ENCODE data around the gene SIAH2. TPM values are rescaled to one million over a fixed set of nuclear protein-coding genes. Genes with fewer than 3 reads are reported as not detected.

Gene SIAH2
- total and polyA plus RNA-seq, 2 of the 8 experiments (the other 6 are each of a cell fraction or from before 2014, with no cell fraction given), result 23.9 to 34.2 TPM

GRCh38 chr3:150744041-150744918 is 18.7 kb downstream of the SIAH2 start:
- Histone ChIP-seq H3K4me1 (replicated peaks in 1 of 4; ENCODE audit: control insufficient read depth in 3 of 4, insufficient read depth in 4 of 4, low read length in 3 of 4) (no peaks in the 10 kb centered on the region), H3K36me3 (ENCODE audit: control insufficient read depth in 2 of 4, insufficient read depth in 4 of 4, low read length in 3 of 4) (no peaks in the 10 kb centered on the region), H3K4ac (replicated peaks; ENCODE audit: insufficient read length, low read depth, low read length) (no peak overlapping the region), H3K18ac (ENCODE audit: extremely low read depth, low read length) (no peak overlapping the region), H2AFZ (ENCODE audit: low read length) (no peak overlapping the region), H3K4me3 (ENCODE audit: extremely low read depth in 1 of 4, insufficient read depth in 2 of 4, low read depth in 3 of 4, low read length in 4 of 4) (no peak overlapping the region), H4K20me1 (replicated peaks in 1 of 2; ENCODE audit: control insufficient read depth in 1 of 2, insufficient read depth in 2 of 2, low read length in 2 of 2) (no peaks in the 10 kb centered on the region), H3K23ac (ENCODE audit: insufficient read length) (no peak overlapping the region), H3K56ac (replicated peaks; ENCODE audit: insufficient read length, low read depth, low read length) (no peak overlapping the region), H2BK15ac (ENCODE audit: low read length) (no peak overlapping the region), H3K27ac (ENCODE audit: low read depth, low read length) (no peak overlapping the region), H2BK5ac (ENCODE audit: low read depth, low read length) (no peak overlapping the region), H2BK20ac (ENCODE audit: low read length) (no peak overlapping the region), H3K79me2 (ENCODE audit: control insufficient read depth in 1 of 2, insufficient read depth in 2 of 2, low read length in 2 of 2) (no peaks in the 10 kb centered on the region; a peak in 1 of 4 replicates), H3K9me3 (ENCODE audit: insufficient read depth in 2 of 2, low read depth in 1 of 2, low read length in 1 of 2) (no peaks in the 10 kb centered on the region), H3K23me2 (ENCODE audit: low read depth, low read length) (no peaks in the 10 kb centered on the region; the same call in 1 of the 2 replicates), H3K27me3 (replicated peaks in 1 of 4; ENCODE audit: control insufficient read depth in 3 of 4, extremely low read depth in 1 of 4, insufficient read depth in 3 of 4, low read length in 3 of 4) (no peaks in the 10 kb centered on the region), H3K79me1 (ENCODE audit: low read depth, low read length) (peaks cover 8% of the 10 kb centered on the region), H2BK120ac (replicated peaks; ENCODE audit: low read depth, low read length) (no peak overlapping the region), H3K9ac (replicated peaks in 1 of 4; ENCODE audit: extremely low read depth in 1 of 4, low read depth in 3 of 4, low read length in 3 of 4) (no peak overlapping the region), H3K14ac (ENCODE audit: insufficient read length) (no peak overlapping the region), H4K91ac (replicated peaks; ENCODE audit: insufficient read length, low read length) (no peak overlapping the region), H3K4me2 (ENCODE audit: insufficient read depth in 1 of 2, low read depth in 2 of 2, low read length in 2 of 2) (no peak overlapping the region), H2BK12ac (ENCODE audit: low read depth, low read length) (no peak overlapping the region), H2AK5ac (ENCODE audit: low read depth, low read length) (no peak overlapping the region), H4K5ac (ENCODE audit: insufficient read length, low read depth, low read length) (no peak overlapping the region), H4K8ac (ENCODE audit: extremely low read depth, insufficient read depth, low read length) (no peak overlapping the region)
- ChIA-PET CTCF (ENCODE audit: partially characterized antibody) (interaction anchor here (1.7 kb wide), 1 partner anchor 15 kb away, joined by 3 read pairs; no protein-coding TSS in a partner anchor), POLR2A (ENCODE audit: partially characterized antibody) (interaction anchor here (1.0 kb wide), 1 partner anchor 18 kb away, joined by 4 read pairs; no protein-coding TSS in a partner anchor)
- 87% methylated on average over 8 of the region's 8 CpGs; no CpG with 5 or more reads in 1 of the 2 experiments for WGBS, 2 experiments (ENCODE audit: extremely low coverage in 1 of 2, insufficient coverage in 1 of 2, insufficient read length in 1 of 2, insufficient replicate concordance in 2 of 2, low coverage in 1 of 2, low lambda C conversion rate in 2 of 2, missing lambda C conversion rate in 1 of 2)
- no peak for DNase-seq (ENCODE audit: low read depth in 1 of 2, low spot score in 2 of 2)
- FAIRE-seq, result no peak
- TF ChIP-seq POU5F1 (IDR thresholded peaks at IDR 0.05; ENCODE audit: low read depth, low read length), result no peak
- no peak for TF ChIP-seq TAF7 (optimal IDR thresholded peaks at IDR 0.05; ENCODE audit: borderline replicate concordance, low read depth, low read length)
